HEK293T (cell line): ENCODE measurements around the gene TEP1.

Experiments
- ARNT ChIP-seq: fragments of 450-650 bp; IDR thresholded peaks from 2 replicates; pipeline ENCODE4 v1.6.1; 2017; ENCODE audit warnings: mild to moderate bottlenecking
- BHLHE40 ChIP-seq: fragments of 450-650 bp; IDR thresholded peaks from 2 replicates; pipeline ENCODE4 v1.6.1; 2016; ENCODE audit warnings: mild to moderate bottlenecking, moderate library complexity, borderline replicate concordance
- CTBP1 ChIP-seq: fragments of 450-650 bp; IDR thresholded peaks from 2 replicates; pipeline ENCODE4 v1.6.1; 2016; ENCODE audit warnings: borderline replicate concordance
- ELF4 ChIP-seq: fragments of 450-650 bp; IDR thresholded peaks from 2 replicates; pipeline ENCODE4 v1.6.1; 2017; ENCODE audit warnings: antibody characterized with exemption
- FOXA1 ChIP-seq: fragments of 450-650 bp; IDR thresholded peaks from 2 replicates; pipeline ENCODE4 v1.6.1; 2016; ENCODE audit warnings: mild to moderate bottlenecking
- FOXM1 ChIP-seq: fragments of 450-650 bp; IDR thresholded peaks from 2 replicates; pipeline ENCODE4 v1.6.1; 2017; ENCODE audit warnings: mild to moderate bottlenecking, borderline replicate concordance
- HDGF ChIP-seq: fragments of 450-650 bp; IDR thresholded peaks from 2 replicates; pipeline ENCODE4 v1.6.1; 2017; ENCODE audit warnings: antibody characterized with exemption, borderline replicate concordance
- LEF1 ChIP-seq: fragments of 450-650 bp; IDR thresholded peaks from 2 replicates; pipeline ENCODE4 v1.6.1; 2017; ENCODE audit warnings: mild to moderate bottlenecking, borderline replicate concordance
- NFRKB ChIP-seq: fragments of 450-650 bp; IDR thresholded peaks from 2 replicates; pipeline ENCODE4 v1.6.1; 2016; ENCODE audit warnings: mild to moderate bottlenecking, moderate library complexity
- PKNOX1 ChIP-seq: fragments of 450-650 bp; IDR thresholded peaks from 2 replicates; pipeline ENCODE4 v1.6.1; 2016
- SP1 ChIP-seq: fragments of 450-650 bp; IDR thresholded peaks from 2 replicates; pipeline ENCODE4 v1.6.1; 2017
- SUZ12 ChIP-seq: fragments of 450-650 bp; IDR thresholded peaks from 2 replicates; pipeline ENCODE4 v1.6.1; 2016; ENCODE audit warnings: mild to moderate bottlenecking
- ZNF384 ChIP-seq: fragments of 450-650 bp; IDR thresholded peaks from 2 replicates; pipeline ENCODE4 v1.6.1; 2016

GRCh38 chr14:20416223-20416622, 2.9 kb upstream of the TEP1 start:
- no peak for TF ChIP-seq ZNF384
- TF ChIP-seq SP1 = no peak
- no peak for TF ChIP-seq HDGF
- TF ChIP-seq FOXM1 = no peak
- no peak for TF ChIP-seq CTBP1
- no peak for TF ChIP-seq SUZ12
- TF ChIP-seq PKNOX1 = no peak
- no peak for TF ChIP-seq NFRKB
- no peak for TF ChIP-seq BHLHE40
- TF ChIP-seq ELF4 = no peak
- no peak for TF ChIP-seq ARNT
- no peak for TF ChIP-seq LEF1
- TF ChIP-seq FOXA1 = no peak
